Islet precursor cell (in vitro differentiated cells): Measurements from ENCODE around the gene QARS1.

Experiments used
- DNase-seq: peaks from one replicate; pipeline ENCODE4 v3.0.0-alpha.2; 2018

Gene QARS1

GRCh38 chr3:49104427-49105291 is at the start of gene QARS1:
Gene QARS1, minus strand, starts transcription at chr3:49104757. Its CDS starts 24 bp downstream, at chr3:49104733.
- DNase-seq = peak; percentile 98

GRCh38 chr3:49153349-49153912 is 48.9 kb upstream of the QARS1 start:
- no peak for DNase-seq

GRCh38 chr3:49151610-49152009 is 47.1 kb upstream of the QARS1 start:
- DNase-seq = no peak

GRCh38 chr3:49148159-49148558 is 43.6 kb upstream of the QARS1 start:
- DNase-seq = no peak

GRCh38 chr3:49140080-49140479 is 35.5 kb upstream of the QARS1 start:
- DNase-seq = no peak

- no peak for DNase-seq
These were observed 30.9 kb upstream of the QARS1 start for GRCh38 chr3:49135499-49135898.

- no peak for DNase-seq
These were observed 30.1 kb upstream of the QARS1 start for GRCh38 chr3:49134471-49135265.

- peak; percentile 94 for DNase-seq
These were observed 28.8 kb upstream of the QARS1 start for GRCh38 chr3:49133226-49133951.

- peak; percentile 96 for DNase-seq
These were observed 28.1 kb upstream of the QARS1 start, which contains the start of gene LAMB2 for GRCh38 chr3:49132437-49133225. Gene LAMB2, minus strand, starts transcription at chr3:49133050. Its CDS starts 183 bp downstream, at chr3:49132867.

- DNase-seq = no peak
These were observed 27.5 kb upstream of the QARS1 start for GRCh38 chr3:49132073-49132436.

GRCh38 chr3:49131576-49131975 is 27.0 kb upstream of the QARS1 start:
- DNase-seq = no peak

GRCh38 chr3:49131040-49131439 is 26.5 kb upstream of the QARS1 start:
- DNase-seq = no peak

GRCh38 chr3:49124991-49125670 is 20.6 kb upstream of the QARS1 start:
- no peak for DNase-seq

GRCh38 chr3:49124203-49124602 is 19.6 kb upstream of the QARS1 start:
- no peak for DNase-seq

- no peak for DNase-seq
These were observed 19.1 kb upstream of the QARS1 start for GRCh38 chr3:49123687-49124086.

- DNase-seq = no peak
These were observed 18.5 kb upstream of the QARS1 start for GRCh38 chr3:49122886-49123545.

- DNase-seq = no peak
These were observed 17.9 kb upstream of the QARS1 start for GRCh38 chr3:49122451-49122850.

- no peak for DNase-seq
These were observed 17.5 kb upstream of the QARS1 start for GRCh38 chr3:49122022-49122421.

- DNase-seq = no peak
These were observed 16.7 kb upstream of the QARS1 start for GRCh38 chr3:49121132-49121736.

- DNase-seq = peak; percentile 96
These were observed 16.0 kb upstream of the QARS1 start, which contains the start of gene USP19 for GRCh38 chr3:49120438-49121131. Gene USP19, minus strand, starts transcription at chr3:49120823. Its CDS starts 1,678 bp downstream, at chr3:49119145.
